A549 (cell line): Measurements from ENCODE around the gene IQGAP2. TPM values are rescaled to one million over a fixed set of nuclear protein-coding genes. Genes with fewer than 3 reads are reported as not detected.
A peak's percentile ranks its signal among the peaks of the same experiment; 100 is the strongest.

ENCODE experiments used
- ATAC-seq, 2 experiments: fragments of 200-7000 bp in 1 of 2; fragments of >200 bp in 1 of 2; cut with Nextera tagmentation in 1 of 2; cut with Tn5 transposase in 1 of 2; 3 replicates each; pipeline versions ENCODE4 v1.8.0 to v1.9.1; 2018 to 2020; ENCODE audit warnings: mild to moderate bottlenecking in 1 of 2, moderate library complexity in 1 of 2
- CTCF ChIA-PET: fragments of 300-600 bp; sonication (Branson Sonifier 250); formaldehyde crosslinking; extraction: SDS; loops from one replicate; lab custom pipeline; 2021; ENCODE audit warnings: antibody characterized with exemption, inconsistent platforms; lab: Yijun Ruan, JAX
- POLR2A ChIA-PET: fragments of 350-600 bp; formaldehyde crosslinking; extraction: SDS; loops from one replicate; lab custom pipeline; 2021; ENCODE audit warnings: antibody characterized with exemption, inconsistent platforms; lab: Yijun Ruan, JAX
- DNase-seq, 2 experiments: peaks; one replicate each; pipeline versions ENCODE4 v3.0.0 to v3.0.0-alpha.2; 2011 to 2016; ENCODE audit warnings: low read depth in 1 of 2, low spot score in 1 of 2
- FAIRE-seq: peaks from 2 replicates; lab custom pipeline; 2011; peaks lifted over from hg19 to GRCh38; lab: Jason Lieb, UNC
- H3K27ac ChIP-seq, 2 experiments: fragments of >200 bp; sonication (Bioruptor Twin); formaldehyde crosslinking; 3 replicates each; pipeline ENCODE4 v1.5.1; 2016 to 2017
- H3K4me1 ChIP-seq: fragments of >200 bp; sonication (Bioruptor Twin); formaldehyde crosslinking; 3 replicates; pipeline ENCODE4 v1.6.1; 2016
- H3K4me2 ChIP-seq: fragments of >200 bp; sonication (Bioruptor Twin); formaldehyde crosslinking; 3 replicates; pipeline ENCODE4 v1.6.1; 2016
- H3K4me3 ChIP-seq: fragments of >200 bp; sonication (Bioruptor Twin); formaldehyde crosslinking; 3 replicates; pipeline ENCODE4 v1.5.1; 2016
- H3K9me3 ChIP-seq: fragments of >200 bp; sonication (Bioruptor Twin); formaldehyde crosslinking; 3 replicates; pipeline ENCODE4 v1.6.1; 2016
- CHD4 ChIP-seq: fragments of 200-600 bp; sonication (generic); IDR thresholded peaks from 2 replicates; pipeline ENCODE4 v1.6.1; 2016; ENCODE audit warnings: antibody characterized with exemption, mild to moderate bottlenecking, borderline replicate concordance
- FOSL2 ChIP-seq, 2 experiments: fragments of 450-650 bp in 1 of 2; fragments of >200 bp in 1 of 2; sonication (Bioruptor Twin) in 1 of 2; formaldehyde crosslinking; IDR thresholded peaks; 2 replicates each; pipeline versions ENCODE4 v1.5.0 to v1.6.1; 2016 to 2020; ENCODE audit warnings: mild to moderate bottlenecking in 1 of 2, moderate library complexity in 1 of 2
- JUN ChIP-seq, 2 experiments: fragments of >200 bp; sonication (Bioruptor Twin); formaldehyde crosslinking; IDR thresholded peaks; 2 replicates in 1 of 2; 3 replicates in 1 of 2; pipeline ENCODE4 v1.6.1; 2016 to 2017
- JUNB ChIP-seq: fragments of >200 bp; sonication (Bioruptor Twin); formaldehyde crosslinking; IDR thresholded peaks from 2 replicates; pipeline ENCODE4 v1.6.1; 2016
- KDM1A ChIP-seq: fragments of 200-600 bp; sonication (generic); IDR thresholded peaks from 2 replicates; pipeline ENCODE4 v1.6.1; 2016; ENCODE audit warnings: low read depth, mild to moderate bottlenecking
- PHF8 ChIP-seq: fragments of 200-600 bp; sonication (generic); IDR thresholded peaks from 2 replicates; pipeline ENCODE4 v1.6.1; 2016; ENCODE audit warnings: low read depth, mild to moderate bottlenecking, antibody characterized with exemption, moderate library complexity, borderline replicate concordance
- RAD21 ChIP-seq, 2 experiments: fragments of >200 bp in 1 of 2; sonication (Bioruptor Twin) in 1 of 2; formaldehyde crosslinking in 1 of 2; IDR thresholded peaks in 1 of 2; conservative IDR thresholded peaks in 1 of 2; 2 replicates in 1 of 2; 3 replicates in 1 of 2; pipeline ENCODE4 v1.6.1; 2012 to 2018; ENCODE audit warnings: inconsistent platforms in 1 of 2
- RCOR1 ChIP-seq: fragments of 150-350 bp; IDR thresholded peaks from 2 replicates; pipeline ENCODE4 v1.6.1; 2014; ENCODE audit warnings: antibody characterized with exemption, low read length, low read depth
- SMC3 ChIP-seq: fragments of >200 bp; sonication (Bioruptor Twin); formaldehyde crosslinking; IDR thresholded peaks from 3 replicates; pipeline ENCODE4 v1.6.1; 2018; ENCODE audit warnings: inconsistent platforms
- TFCP2L1 ChIP-seq: fragments of 250-450 bp; sonication (Bioruptor Pico); IDR thresholded peaks from 2 replicates; pipeline ENCODE4 v1.5.0; 2021; ENCODE audit warnings: mild to moderate bottlenecking
- USF2 ChIP-seq: fragments of 450-650 bp; IDR thresholded peaks from 2 replicates; pipeline ENCODE4 v1.6.1; 2014; ENCODE audit warnings: antibody characterized with exemption
- WGBS: methylation state at CpG from one replicate; pipeline ENCODE4 v1.1.6; 2017; ENCODE audit errors: missing lambda C conversion rate; 5-methylcytosine and 5-hydroxymethylcytosine counted together
- polyA plus RNA-seq, 4 experiments: library from polyadenylated mRNA; depleted of rRNA in 3 of 4; stranded (reverse); fragments of >200 nt; fragmentation: RNase III in 1 of 4; extraction: RNeasy Plus Mini Kit Qiagen cat#74134 plus additional on column Dnase treatment in 1 of 4; gene quantifications; 2 replicates in 3 of 4; 3 replicates in 1 of 4; pipeline ENCODE4 v1.2.3, GENCODE V29; 2011 to 2017
- TF ChIP-seq, protein P1 (sequence below): fragments of >200 bp; sonication (Bioruptor Twin); formaldehyde crosslinking; IDR thresholded peaks from 3 replicates; pipeline ENCODE4 v1.5.1; 2016
- TF ChIP-seq, protein P2 (sequence below): IDR thresholded peaks from 2 replicates; pipeline ENCODE4 v1.6.1; 2012
- TF ChIP-seq, protein P3 (sequence below): fragments of 150-350 bp; IDR thresholded peaks from 2 replicates; pipeline ENCODE4 v1.6.1; 2014; ENCODE audit warnings: low read depth, mild to moderate bottlenecking, low read length
- TF ChIP-seq, protein P4 (sequence below): fragments of 200-600 bp; sonication (generic); IDR thresholded peaks from 2 replicates; pipeline ENCODE4 v1.6.1; 2016; ENCODE audit warnings: antibody characterized with exemption, mild to moderate bottlenecking, moderate library complexity

IQGAP2 gene
- polyA plus RNA-seq, 2 of the 4 experiments (the other 2 are of a cell fraction) = 5.3 to 10.1 TPM

- Histone ChIP-seq H3K4me3 (no peak overlapping the region), H3K4me1 (peaks cover 20% of the 10 kb centered on the region), H3K4me2 (no peak overlapping the region), H3K27ac (peak overlapping the region in 1 of 2 experiments; percentile 14; a peak in 1 of 6 replicates), H3K9me3 (no peaks in the 10 kb centered on the region)
- 88% methylated on average over 3 of the region's 3 CpGs for WGBS
- no peak for DNase-seq
- POLR2A ChIA-PET = no interaction called here
- no peak for ATAC-seq
- CTCF ChIA-PET = interaction anchor here (3.1 kb wide), 1 partner anchor 27 kb away, joined by 10 read pairs; the partner anchor contains the start of gene IQGAP2
- TF ChIP-seq, protein P1, sequence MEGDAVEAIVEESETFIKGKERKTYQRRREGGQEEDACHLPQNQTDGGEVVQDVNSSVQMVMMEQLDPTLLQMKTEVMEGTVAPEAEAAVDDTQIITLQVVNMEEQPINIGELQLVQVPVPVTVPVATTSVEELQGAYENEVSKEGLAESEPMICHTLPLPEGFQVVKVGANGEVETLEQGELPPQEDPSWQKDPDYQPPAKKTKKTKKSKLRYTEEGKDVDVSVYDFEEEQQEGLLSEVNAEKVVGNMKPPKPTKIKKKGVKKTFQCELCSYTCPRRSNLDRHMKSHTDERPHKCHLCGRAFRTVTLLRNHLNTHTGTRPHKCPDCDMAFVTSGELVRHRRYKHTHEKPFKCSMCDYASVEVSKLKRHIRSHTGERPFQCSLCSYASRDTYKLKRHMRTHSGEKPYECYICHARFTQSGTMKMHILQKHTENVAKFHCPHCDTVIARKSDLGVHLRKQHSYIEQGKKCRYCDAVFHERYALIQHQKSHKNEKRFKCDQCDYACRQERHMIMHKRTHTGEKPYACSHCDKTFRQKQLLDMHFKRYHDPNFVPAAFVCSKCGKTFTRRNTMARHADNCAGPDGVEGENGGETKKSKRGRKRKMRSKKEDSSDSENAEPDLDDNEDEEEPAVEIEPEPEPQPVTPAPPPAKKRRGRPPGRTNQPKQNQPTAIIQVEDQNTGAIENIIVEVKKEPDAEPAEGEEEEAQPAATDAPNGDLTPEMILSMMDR = no peak
- TF ChIP-seq, protein P2, sequence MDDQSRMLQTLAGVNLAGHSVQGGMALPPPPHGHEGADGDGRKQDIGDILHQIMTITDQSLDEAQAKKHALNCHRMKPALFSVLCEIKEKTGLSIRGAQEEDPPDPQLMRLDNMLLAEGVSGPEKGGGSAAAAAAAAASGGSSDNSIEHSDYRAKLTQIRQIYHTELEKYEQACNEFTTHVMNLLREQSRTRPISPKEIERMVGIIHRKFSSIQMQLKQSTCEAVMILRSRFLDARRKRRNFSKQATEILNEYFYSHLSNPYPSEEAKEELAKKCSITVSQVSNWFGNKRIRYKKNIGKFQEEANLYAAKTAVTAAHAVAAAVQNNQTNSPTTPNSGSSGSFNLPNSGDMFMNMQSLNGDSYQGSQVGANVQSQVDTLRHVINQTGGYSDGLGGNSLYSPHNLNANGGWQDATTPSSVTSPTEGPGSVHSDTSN = no peak
- TF ChIP-seq, protein P3, sequence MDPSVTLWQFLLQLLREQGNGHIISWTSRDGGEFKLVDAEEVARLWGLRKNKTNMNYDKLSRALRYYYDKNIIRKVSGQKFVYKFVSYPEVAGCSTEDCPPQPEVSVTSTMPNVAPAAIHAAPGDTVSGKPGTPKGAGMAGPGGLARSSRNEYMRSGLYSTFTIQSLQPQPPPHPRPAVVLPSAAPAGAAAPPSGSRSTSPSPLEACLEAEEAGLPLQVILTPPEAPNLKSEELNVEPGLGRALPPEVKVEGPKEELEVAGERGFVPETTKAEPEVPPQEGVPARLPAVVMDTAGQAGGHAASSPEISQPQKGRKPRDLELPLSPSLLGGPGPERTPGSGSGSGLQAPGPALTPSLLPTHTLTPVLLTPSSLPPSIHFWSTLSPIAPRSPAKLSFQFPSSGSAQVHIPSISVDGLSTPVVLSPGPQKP = no peak
- TF ChIP-seq SMC3 = no peak
- TF ChIP-seq TFCP2L1 (CRISPR knock-in tag) = no peak
- no peak for FAIRE-seq
Observed at GRCh38 chr5:76376148-76376865, 26.8 kb upstream of the IQGAP2 start.

DNA sequence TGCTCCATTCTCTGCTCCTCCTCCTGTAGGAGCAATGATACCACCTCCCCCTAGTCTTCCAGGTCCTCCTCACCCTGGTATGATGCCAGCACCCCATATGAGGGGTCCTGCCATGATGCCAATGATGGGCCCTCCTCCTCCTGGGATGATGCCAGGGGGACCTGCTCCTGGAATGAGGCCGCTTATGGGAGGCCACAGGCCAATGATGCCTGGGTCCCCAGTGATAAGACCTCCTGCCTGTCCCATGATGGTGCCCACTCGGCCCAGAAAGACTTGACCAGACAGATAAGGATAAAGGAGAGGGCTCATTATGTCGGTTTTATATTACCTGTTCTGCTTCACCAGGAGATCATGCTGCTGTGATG is 26.2 kb upstream of the IQGAP2 start:
- ChIA-PET CTCF (no interaction called here), POLR2A (no interaction called here)
- no peak for TF ChIP-seq RAD21 (conservative IDR thresholded peaks at IDR 0.05 in 1 of 2, IDR thresholded peaks at IDR 0.05 in 1 of 2)
- no peak for TF ChIP-seq PHF8
- TF ChIP-seq, protein P2 = no peak
- no peak for TF ChIP-seq CHD4
- no peak for TF ChIP-seq JUNB
- TF ChIP-seq, protein P4, sequence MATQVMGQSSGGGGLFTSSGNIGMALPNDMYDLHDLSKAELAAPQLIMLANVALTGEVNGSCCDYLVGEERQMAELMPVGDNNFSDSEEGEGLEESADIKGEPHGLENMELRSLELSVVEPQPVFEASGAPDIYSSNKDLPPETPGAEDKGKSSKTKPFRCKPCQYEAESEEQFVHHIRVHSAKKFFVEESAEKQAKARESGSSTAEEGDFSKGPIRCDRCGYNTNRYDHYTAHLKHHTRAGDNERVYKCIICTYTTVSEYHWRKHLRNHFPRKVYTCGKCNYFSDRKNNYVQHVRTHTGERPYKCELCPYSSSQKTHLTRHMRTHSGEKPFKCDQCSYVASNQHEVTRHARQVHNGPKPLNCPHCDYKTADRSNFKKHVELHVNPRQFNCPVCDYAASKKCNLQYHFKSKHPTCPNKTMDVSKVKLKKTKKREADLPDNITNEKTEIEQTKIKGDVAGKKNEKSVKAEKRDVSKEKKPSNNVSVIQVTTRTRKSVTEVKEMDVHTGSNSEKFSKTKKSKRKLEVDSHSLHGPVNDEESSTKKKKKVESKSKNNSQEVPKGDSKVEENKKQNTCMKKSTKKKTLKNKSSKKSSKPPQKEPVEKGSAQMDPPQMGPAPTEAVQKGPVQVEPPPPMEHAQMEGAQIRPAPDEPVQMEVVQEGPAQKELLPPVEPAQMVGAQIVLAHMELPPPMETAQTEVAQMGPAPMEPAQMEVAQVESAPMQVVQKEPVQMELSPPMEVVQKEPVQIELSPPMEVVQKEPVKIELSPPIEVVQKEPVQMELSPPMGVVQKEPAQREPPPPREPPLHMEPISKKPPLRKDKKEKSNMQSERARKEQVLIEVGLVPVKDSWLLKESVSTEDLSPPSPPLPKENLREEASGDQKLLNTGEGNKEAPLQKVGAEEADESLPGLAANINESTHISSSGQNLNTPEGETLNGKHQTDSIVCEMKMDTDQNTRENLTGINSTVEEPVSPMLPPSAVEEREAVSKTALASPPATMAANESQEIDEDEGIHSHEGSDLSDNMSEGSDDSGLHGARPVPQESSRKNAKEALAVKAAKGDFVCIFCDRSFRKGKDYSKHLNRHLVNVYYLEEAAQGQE = no peak
- no peak for TF ChIP-seq JUN (IDR thresholded peaks at IDR 0.05)
- no peak for TF ChIP-seq KDM1A
- TF ChIP-seq RCOR1 = no peak
- no peak for TF ChIP-seq FOSL2 (IDR thresholded peaks at IDR 0.05)
- no peak for TF ChIP-seq FOSL2 (CRISPR knock-in tag; IDR thresholded peaks at IDR 0.05)
- no peak for TF ChIP-seq TFCP2L1 (CRISPR knock-in tag)
- no peak for TF ChIP-seq USF2
- TF ChIP-seq, protein P3 = no peak
- H3K4me3 ChIP-seq = no peak overlapping the region
- peaks cover 15% of the 10 kb centered on the region for H3K4me1 ChIP-seq
- FAIRE-seq = no peak
- no peak for ATAC-seq
- DNase-seq = no peak
- 77% methylated on average over 3 of the region's 3 CpGs for WGBS
- H3K4me2 ChIP-seq = no peak overlapping the region
- no peak overlapping the region for H3K27ac ChIP-seq
- no peaks in the 10 kb centered on the region for H3K9me3 ChIP-seq
